ENCODE results near the gene ADAM22.

GRCh38 chr7:88146616-88147015, 212.6 kb downstream of the ADAM22 start:
- TF ChIP-seq, protein P1, sequence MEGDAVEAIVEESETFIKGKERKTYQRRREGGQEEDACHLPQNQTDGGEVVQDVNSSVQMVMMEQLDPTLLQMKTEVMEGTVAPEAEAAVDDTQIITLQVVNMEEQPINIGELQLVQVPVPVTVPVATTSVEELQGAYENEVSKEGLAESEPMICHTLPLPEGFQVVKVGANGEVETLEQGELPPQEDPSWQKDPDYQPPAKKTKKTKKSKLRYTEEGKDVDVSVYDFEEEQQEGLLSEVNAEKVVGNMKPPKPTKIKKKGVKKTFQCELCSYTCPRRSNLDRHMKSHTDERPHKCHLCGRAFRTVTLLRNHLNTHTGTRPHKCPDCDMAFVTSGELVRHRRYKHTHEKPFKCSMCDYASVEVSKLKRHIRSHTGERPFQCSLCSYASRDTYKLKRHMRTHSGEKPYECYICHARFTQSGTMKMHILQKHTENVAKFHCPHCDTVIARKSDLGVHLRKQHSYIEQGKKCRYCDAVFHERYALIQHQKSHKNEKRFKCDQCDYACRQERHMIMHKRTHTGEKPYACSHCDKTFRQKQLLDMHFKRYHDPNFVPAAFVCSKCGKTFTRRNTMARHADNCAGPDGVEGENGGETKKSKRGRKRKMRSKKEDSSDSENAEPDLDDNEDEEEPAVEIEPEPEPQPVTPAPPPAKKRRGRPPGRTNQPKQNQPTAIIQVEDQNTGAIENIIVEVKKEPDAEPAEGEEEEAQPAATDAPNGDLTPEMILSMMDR (conservative IDR thresholded peaks at IDR 0.05; ENCODE audit: low read depth in 2 of 2) = no peak
- TF ChIP-seq ZNF114 (CRISPR knock-in tag; IDR thresholded peaks at IDR 0.05) (no peak), POLR2AphosphoS5 (IDR thresholded peaks at IDR 0.05; ENCODE audit: low read depth) (no peak), EZH2 (IDR thresholded peaks at IDR 0.05; ENCODE audit: low read depth, unreplicated experiment) (no peak), REST (IDR thresholded peaks at IDR 0.05; ENCODE audit: unreplicated experiment) (no peak), CREB1 (CRISPR knock-in tag; IDR thresholded peaks at IDR 0.05; ENCODE audit: low read depth) (no peak), EZH2phosphoT487 (IDR thresholded peaks at IDR 0.05; ENCODE audit: unreplicated experiment) (no peak), JUNB (IDR thresholded peaks at IDR 0.05; ENCODE audit: unreplicated experiment) (no peak), STAT1 (IDR thresholded peaks at IDR 0.05; ENCODE audit: unreplicated experiment) (no peak), NANOG (IDR thresholded peaks at IDR 0.05; ENCODE audit: borderline replicate concordance) (no peak)

Data from GM23338 (cell line).